Measurements from ENCODE around the gene ACTA2. TPM values are rescaled to one million over a fixed set of nuclear protein-coding genes. Genes with fewer than 3 reads are reported as not detected.

ACTA2 gene
- total RNA-seq, 1 experiment from 2014 or later: 52.2 TPM

GRCh38 chr10:88980247-88980646 lies 27.7 kb upstream of the ACTA2 start:
- H3K9me3 ChIP-seq (ENCODE audit: low read depth, low read length, poor library complexity, severe bottlenecking): no peaks in the 10 kb centered on the region
- peak overlapping the region; percentile 75 for H3K27ac ChIP-seq (ENCODE audit: low read depth, low read length, poor library complexity, severe bottlenecking)
- H3K27me3 ChIP-seq (replicated peaks; ENCODE audit: insufficient read depth, low read depth, low read length, poor library complexity): no peaks in the 10 kb centered on the region
- intact Hi-C loops (cut with micrococcal nuclease; ENCODE audit: unreplicated experiment): no loop called here
- H3K4me3 ChIP-seq (ENCODE audit: low read depth, low read length, poor library complexity, severe bottlenecking): no peak overlapping the region
- H3K36me3 ChIP-seq (ENCODE audit: insufficient read depth, low read length, poor library complexity, severe bottlenecking): no peaks in the 10 kb centered on the region
- ChIA-PET CTCF (no interaction called here), POLR2A (ENCODE audit: low non-redundant PET) (no interaction called here)
- TF ChIP-seq EZH2 (IDR thresholded peaks at IDR 0.05; ENCODE audit: borderline replicate concordance, low read depth, low read length, poor library complexity, severe bottlenecking): no peak
- TF ChIP-seq CTCF (conservative IDR thresholded peaks at IDR 0.05; ENCODE audit: low read depth, low read length): no peak
- no peak for DNase-seq (ENCODE audit: low spot score)
- peaks cover 82% of the 10 kb centered on the region for H3K4me1 ChIP-seq (ENCODE audit: insufficient read depth, low read length, poor library complexity, severe bottlenecking)
- BruUV-seq (replicated peaks): no TSS peak

- TF ChIP-seq EZH2 (IDR thresholded peaks at IDR 0.05; ENCODE audit: borderline replicate concordance, low read depth, low read length, poor library complexity, severe bottlenecking): no peak
- no peak for TF ChIP-seq CTCF (conservative IDR thresholded peaks at IDR 0.05; ENCODE audit: low read depth, low read length)
- CTCF ChIA-PET: no interaction called here
- H3K4me1 ChIP-seq (ENCODE audit: insufficient read depth, low read length, poor library complexity, severe bottlenecking): peaks cover 78% of the 10 kb centered on the region
Measured at GRCh38 chr10:88979603-88980002, 27.0 kb upstream of the ACTA2 start.

GRCh38 chr10:88979153-88979562 lies 26.6 kb upstream of the ACTA2 start:
- H3K9me3 ChIP-seq (ENCODE audit: low read depth, low read length, poor library complexity, severe bottlenecking): no peaks in the 10 kb centered on the region
- peaks cover 78% of the 10 kb centered on the region for H3K4me1 ChIP-seq (ENCODE audit: insufficient read depth, low read length, poor library complexity, severe bottlenecking)
- DNase-seq (ENCODE audit: low spot score): peak; percentile 68
- POLR2A ChIA-PET (ENCODE audit: low non-redundant PET): no interaction called here
- CTCF ChIA-PET: no interaction called here
- H3K36me3 ChIP-seq (ENCODE audit: insufficient read depth, low read length, poor library complexity, severe bottlenecking): no peaks in the 10 kb centered on the region
- intact Hi-C loops (cut with micrococcal nuclease; ENCODE audit: unreplicated experiment): no loop called here
- BruUV-seq (replicated peaks): no TSS peak
- no peaks in the 10 kb centered on the region for H3K27me3 ChIP-seq (replicated peaks; ENCODE audit: insufficient read depth, low read depth, low read length, poor library complexity)
- H3K4me3 ChIP-seq (ENCODE audit: low read depth, low read length, poor library complexity, severe bottlenecking): no peak overlapping the region
- TF ChIP-seq EZH2 (IDR thresholded peaks at IDR 0.05; ENCODE audit: borderline replicate concordance, low read depth, low read length, poor library complexity, severe bottlenecking): no peak
- TF ChIP-seq CTCF (conservative IDR thresholded peaks at IDR 0.05; ENCODE audit: low read depth, low read length): no peak
- H3K27ac ChIP-seq (ENCODE audit: low read depth, low read length, poor library complexity, severe bottlenecking): peak overlapping the region; percentile 75

More at GRCh38 chr10:88979603-88980002, 27.0 kb upstream of the ACTA2 start:
- intact Hi-C loops (cut with micrococcal nuclease; ENCODE audit: unreplicated experiment): no loop called here
- no peak for DNase-seq (ENCODE audit: low spot score)
- Histone ChIP-seq H3K4me3 (ENCODE audit: low read depth, low read length, poor library complexity, severe bottlenecking) (no peak overlapping the region), H3K36me3 (ENCODE audit: insufficient read depth, low read length, poor library complexity, severe bottlenecking) (no peaks in the 10 kb centered on the region), H3K27ac (ENCODE audit: low read depth, low read length, poor library complexity, severe bottlenecking) (peak overlapping the region; percentile 75), H3K27me3 (replicated peaks; ENCODE audit: insufficient read depth, low read depth, low read length, poor library complexity) (no peaks in the 10 kb centered on the region), H3K9me3 (ENCODE audit: low read depth, low read length, poor library complexity, severe bottlenecking) (no peaks in the 10 kb centered on the region)
- POLR2A ChIA-PET (ENCODE audit: low non-redundant PET): no interaction called here
- TSS peak; percentile 85 for BruUV-seq (replicated peaks)

Data from A673 (cell line).